OCI-LY1 (cell line): ENCODE data around the gene RABGAP1L.
A peak's percentile ranks its signal among the peaks of the same experiment; 100 is the strongest.

Experiments
- H2AFZ ChIP-seq: fragments of 200-600 bp; sonication (generic), shearing (Covaris generic); 2 replicates; pipeline ENCODE4 v1.6.0; 2014; ENCODE audit warnings: antibody characterized with exemption, mild to moderate bottlenecking, low read length
- H3F3A ChIP-seq: fragments of 200-600 bp; sonication (generic), shearing (Covaris generic); 2 replicates; pipeline ENCODE4 v1.6.0; 2014; ENCODE audit warnings: mild to moderate bottlenecking, antibody characterized with exemption, low read length, moderate library complexity; ENCODE audit not compliant: insufficient read depth
- H3K27ac ChIP-seq: fragments of 200-600 bp; sonication (generic); 2 replicates; pipeline ENCODE4 v1.5.1; 2014; ENCODE audit warnings: low read length, mixed run types, mild to moderate bottlenecking, low read depth; ENCODE audit not compliant: poor library complexity, severe bottlenecking
- H3K27me3 ChIP-seq: fragments of 200-600 bp; sonication (generic); 2 replicates; pipeline ENCODE4 v1.6.0; 2014; ENCODE audit warnings: antibody characterized with exemption, mild to moderate bottlenecking, low read length, moderate library complexity; ENCODE audit not compliant: insufficient read depth
- H3K36me3 ChIP-seq: fragments of 200-600 bp; sonication (generic); 2 replicates; pipeline ENCODE4 v1.6.1; 2014; ENCODE audit warnings: mild to moderate bottlenecking, antibody characterized with exemption, low read length, moderate library complexity, mixed read lengths; ENCODE audit not compliant: insufficient read depth
- H3K4me1 ChIP-seq: fragments of 200-600 bp; sonication (generic); 2 replicates; pipeline ENCODE4 v1.5.1; 2014; ENCODE audit warnings: mild to moderate bottlenecking, low read length, moderate library complexity; ENCODE audit not compliant: insufficient read depth, severe bottlenecking
- H3K4me2 ChIP-seq: fragments of 200-600 bp; sonication (generic), shearing (Covaris generic); 2 replicates; pipeline ENCODE4 v1.6.1; 2014; ENCODE audit warnings: low read length
- H3K4me3 ChIP-seq: fragments of 200-600 bp; sonication (generic); 2 replicates; pipeline ENCODE4 v1.5.1; 2014; ENCODE audit warnings: low read length, low read depth, mild to moderate bottlenecking, mixed read lengths; ENCODE audit not compliant: poor library complexity, severe bottlenecking
- H3K79me2 ChIP-seq: fragments of 200-600 bp; shearing (Covaris generic); 2 replicates; pipeline ENCODE4 v1.6.1; 2016; ENCODE audit warnings: mixed run types, low read length, mixed read lengths; ENCODE audit not compliant: insufficient read depth
- H3K9ac ChIP-seq: fragments of 200-600 bp; sonication (generic), shearing (Covaris generic); 2 replicates; pipeline ENCODE4 v1.6.1; 2014; ENCODE audit warnings: mild to moderate bottlenecking, low read length, mixed read lengths
- H3K9me2 ChIP-seq: fragments of 200-600 bp; sonication (generic), shearing (Covaris generic); 2 replicates; pipeline ENCODE4 v1.6.1; 2014; ENCODE audit warnings: low read depth, mild to moderate bottlenecking, low read length, mixed read lengths
- H3K9me3 ChIP-seq: fragments of 200-600 bp; shearing (Covaris generic); 2 replicates; pipeline ENCODE4 v1.6.1; 2014; ENCODE audit warnings: low read length, mixed read lengths
- H4K20me1 ChIP-seq: fragments of 200-600 bp; sonication (generic), shearing (Covaris generic); 2 replicates; pipeline ENCODE4 v1.6.0; 2016; ENCODE audit warnings: mild to moderate bottlenecking, low read length; ENCODE audit not compliant: insufficient read depth
- EZH2 ChIP-seq: fragments of 200-600 bp; sonication (generic), shearing (Covaris generic); IDR thresholded peaks from 2 replicates; pipeline ENCODE4 v1.8.0; 2017; ENCODE audit warnings: borderline replicate concordance, mixed run types, mild to moderate bottlenecking, antibody characterized with exemption, low read length, moderate library complexity, mixed read lengths
- TF ChIP-seq, protein P1 (sequence below): fragments of 200-600 bp; sonication (generic), shearing (Covaris generic); IDR thresholded peaks from 2 replicates; pipeline ENCODE4 v1.5.1; 2017; ENCODE audit warnings: mild to moderate bottlenecking, antibody characterized with exemption, low read length, moderate library complexity, mixed read lengths

Gene RABGAP1L

DNA sequence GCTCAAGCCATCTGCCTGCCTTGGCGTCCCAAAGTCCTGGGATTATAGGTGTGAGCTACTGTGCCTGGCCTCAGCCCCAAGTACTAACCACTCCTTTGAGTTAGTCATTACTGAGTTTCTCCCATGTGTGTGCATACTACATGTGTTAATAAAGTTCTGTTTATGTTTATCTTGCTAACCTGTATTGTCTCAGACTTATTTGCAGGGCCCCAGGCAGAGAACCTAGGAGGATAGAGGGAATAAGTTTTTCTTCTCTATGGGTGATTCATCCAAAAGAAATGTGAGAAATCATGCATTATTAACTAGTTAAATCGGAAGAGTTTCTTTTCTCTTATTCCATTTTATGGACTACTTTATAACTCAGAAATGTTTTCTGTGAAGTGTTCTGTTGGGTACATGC lies 636.5 kb downstream of the RABGAP1L start:
- H3K4me3 ChIP-seq: no peak overlapping the region
- TF ChIP-seq EZH2: no peak
- TF ChIP-seq, protein P1, sequence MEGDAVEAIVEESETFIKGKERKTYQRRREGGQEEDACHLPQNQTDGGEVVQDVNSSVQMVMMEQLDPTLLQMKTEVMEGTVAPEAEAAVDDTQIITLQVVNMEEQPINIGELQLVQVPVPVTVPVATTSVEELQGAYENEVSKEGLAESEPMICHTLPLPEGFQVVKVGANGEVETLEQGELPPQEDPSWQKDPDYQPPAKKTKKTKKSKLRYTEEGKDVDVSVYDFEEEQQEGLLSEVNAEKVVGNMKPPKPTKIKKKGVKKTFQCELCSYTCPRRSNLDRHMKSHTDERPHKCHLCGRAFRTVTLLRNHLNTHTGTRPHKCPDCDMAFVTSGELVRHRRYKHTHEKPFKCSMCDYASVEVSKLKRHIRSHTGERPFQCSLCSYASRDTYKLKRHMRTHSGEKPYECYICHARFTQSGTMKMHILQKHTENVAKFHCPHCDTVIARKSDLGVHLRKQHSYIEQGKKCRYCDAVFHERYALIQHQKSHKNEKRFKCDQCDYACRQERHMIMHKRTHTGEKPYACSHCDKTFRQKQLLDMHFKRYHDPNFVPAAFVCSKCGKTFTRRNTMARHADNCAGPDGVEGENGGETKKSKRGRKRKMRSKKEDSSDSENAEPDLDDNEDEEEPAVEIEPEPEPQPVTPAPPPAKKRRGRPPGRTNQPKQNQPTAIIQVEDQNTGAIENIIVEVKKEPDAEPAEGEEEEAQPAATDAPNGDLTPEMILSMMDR: no peak
- H3K4me1 ChIP-seq: peaks cover 31% of the 10 kb centered on the region
- no peak overlapping the region for H2AFZ ChIP-seq
- H3K27me3 ChIP-seq: no peaks in the 10 kb centered on the region
- no peak overlapping the region for H3K9ac ChIP-seq
- no peaks in the 10 kb centered on the region for H3K9me2 ChIP-seq
- H4K20me1 ChIP-seq: no peaks in the 10 kb centered on the region
- H3F3A ChIP-seq: no peaks in the 10 kb centered on the region
- H3K79me2 ChIP-seq: no peaks in the 10 kb centered on the region
- no peak overlapping the region for H3K27ac ChIP-seq
- no peaks in the 10 kb centered on the region for H3K36me3 ChIP-seq
- no peak overlapping the region for H3K4me2 ChIP-seq
- H3K9me3 ChIP-seq: no peaks in the 10 kb centered on the region

DNA sequence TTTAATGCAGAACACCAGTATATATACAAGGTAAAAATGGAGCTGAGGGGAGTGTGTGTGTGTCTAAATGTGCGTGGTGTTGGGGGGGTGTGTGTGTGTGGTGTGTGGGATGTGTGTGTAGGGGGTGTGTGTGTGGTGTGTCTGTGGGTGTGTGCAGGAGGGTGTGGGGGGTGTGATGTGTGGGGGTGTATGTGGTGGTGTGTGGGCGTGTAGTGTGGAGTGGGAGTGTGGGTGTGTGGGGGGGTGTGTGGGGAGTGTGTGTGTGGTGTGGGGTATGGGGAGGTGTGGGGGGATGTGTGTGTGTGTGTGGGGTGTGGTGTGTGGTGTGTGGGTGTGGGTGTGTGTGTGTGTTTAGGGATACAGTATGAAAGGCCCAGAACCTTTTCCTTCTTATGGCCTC lies 638.1 kb downstream of the RABGAP1L start:
- no peak overlapping the region for H2AFZ ChIP-seq
- TF ChIP-seq, protein P1: no peak
- no peak for TF ChIP-seq EZH2
- H3K79me2 ChIP-seq: peaks cover 4% of the 10 kb centered on the region; the same call in 1 of the 2 replicates
- no peaks in the 10 kb centered on the region for H3K36me3 ChIP-seq
- H3K9ac ChIP-seq: no peak overlapping the region
- peaks cover 37% of the 10 kb centered on the region for H3K4me1 ChIP-seq
- no peaks in the 10 kb centered on the region for H3K9me3 ChIP-seq
- H4K20me1 ChIP-seq: no peaks in the 10 kb centered on the region
- no peaks in the 10 kb centered on the region for H3K9me2 ChIP-seq
- no peak overlapping the region for H3K4me3 ChIP-seq
- no peak overlapping the region for H3K4me2 ChIP-seq
- no peaks in the 10 kb centered on the region for H3K27me3 ChIP-seq
- no peaks in the 10 kb centered on the region for H3F3A ChIP-seq
- no peak overlapping the region for H3K27ac ChIP-seq

DNA sequence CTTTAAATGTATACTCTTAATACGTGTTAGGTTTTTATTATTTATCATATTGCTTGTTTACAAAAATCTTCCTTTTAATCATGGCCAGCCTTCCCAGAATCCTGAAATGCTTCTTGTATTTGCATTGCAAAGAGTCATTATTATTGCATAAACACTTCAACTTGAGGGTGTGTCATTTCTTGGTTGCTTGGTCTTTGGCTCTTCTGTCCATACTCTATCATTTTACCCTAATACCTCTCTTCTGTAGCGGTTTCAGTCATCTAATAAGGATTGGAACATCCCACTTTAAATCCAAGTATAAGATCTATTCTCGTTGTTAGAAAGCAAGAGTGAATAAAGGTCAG lies 639.8 kb downstream of the RABGAP1L start:
- Histone ChIP-seq H3K9ac (no peak overlapping the region), H3K4me2 (peak overlapping the region; percentile 80)
- no peak for TF ChIP-seq EZH2
- TF ChIP-seq, protein P1: no peak

More for the DNA sequence above, 639.8 kb downstream of the RABGAP1L start:
- H3K79me2 ChIP-seq: peaks cover 4% of the 10 kb centered on the region; the same call in 1 of the 2 replicates
- H3K27me3 ChIP-seq: no peaks in the 10 kb centered on the region
- H3K36me3 ChIP-seq: no peaks in the 10 kb centered on the region
- H4K20me1 ChIP-seq: no peaks in the 10 kb centered on the region
- H2AFZ ChIP-seq: no peak overlapping the region
- H3K27ac ChIP-seq: peak overlapping the region; percentile 60
- no peaks in the 10 kb centered on the region for H3K9me2 ChIP-seq
- H3K4me1 ChIP-seq: peaks cover 37% of the 10 kb centered on the region
- H3K4me3 ChIP-seq: peak overlapping the region; percentile 58
- H3K9me3 ChIP-seq: no peaks in the 10 kb centered on the region
- H3F3A ChIP-seq: no peaks in the 10 kb centered on the region
